A204.1 (cell line): ENCODE data around the gene WT1.

Source experiments
- FAIRE-seq: peaks from 2 replicates; lab custom pipeline; 2012; peaks lifted over from hg19 to GRCh38; lab: Jason Lieb, UNC

WT1 gene

GRCh38 chr11:32438346-32438865 is 3.1 kb upstream of the WT1 start:
- no peak for FAIRE-seq

- FAIRE-seq: no peak
Observed at GRCh38 chr11:32437495-32438345, 2.4 kb upstream of the WT1 start.

DNA sequence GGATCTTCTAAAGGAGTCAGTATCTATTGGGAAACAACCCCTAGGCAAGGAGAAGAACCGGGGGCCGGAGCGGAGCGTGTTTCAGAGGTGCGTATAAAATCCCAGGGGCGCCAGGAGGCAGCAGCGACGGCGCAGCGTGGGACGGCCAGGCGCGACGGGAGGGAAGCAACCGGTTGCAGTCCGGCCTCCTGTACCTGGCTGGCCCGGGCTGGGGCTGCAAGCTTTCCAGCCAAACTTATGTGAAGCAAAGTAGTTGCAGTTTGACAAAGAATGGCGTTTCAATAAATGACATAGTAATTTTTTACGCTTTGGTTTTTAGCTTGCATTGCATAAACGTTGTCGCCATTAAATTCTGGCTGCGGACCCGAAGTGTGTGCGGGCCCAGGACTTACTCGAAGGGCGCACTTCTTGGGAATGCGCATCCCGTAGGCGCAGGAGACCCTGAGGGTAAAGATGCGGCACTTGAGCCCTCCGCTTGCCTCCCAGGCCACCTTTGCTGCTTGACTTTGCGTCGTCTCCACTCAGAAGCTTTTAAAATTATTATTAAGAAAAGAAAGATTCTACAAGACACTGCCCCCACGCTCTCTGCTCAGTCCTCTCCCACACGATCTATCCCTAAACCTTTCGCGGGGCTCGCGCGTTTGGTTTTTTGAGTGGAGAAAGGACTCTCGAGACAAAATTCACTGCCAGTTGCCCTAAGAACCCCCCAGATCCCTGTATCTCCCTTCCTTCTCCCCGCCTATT is 1.6 kb upstream of the WT1 start:
- no peak for FAIRE-seq

DNA sequence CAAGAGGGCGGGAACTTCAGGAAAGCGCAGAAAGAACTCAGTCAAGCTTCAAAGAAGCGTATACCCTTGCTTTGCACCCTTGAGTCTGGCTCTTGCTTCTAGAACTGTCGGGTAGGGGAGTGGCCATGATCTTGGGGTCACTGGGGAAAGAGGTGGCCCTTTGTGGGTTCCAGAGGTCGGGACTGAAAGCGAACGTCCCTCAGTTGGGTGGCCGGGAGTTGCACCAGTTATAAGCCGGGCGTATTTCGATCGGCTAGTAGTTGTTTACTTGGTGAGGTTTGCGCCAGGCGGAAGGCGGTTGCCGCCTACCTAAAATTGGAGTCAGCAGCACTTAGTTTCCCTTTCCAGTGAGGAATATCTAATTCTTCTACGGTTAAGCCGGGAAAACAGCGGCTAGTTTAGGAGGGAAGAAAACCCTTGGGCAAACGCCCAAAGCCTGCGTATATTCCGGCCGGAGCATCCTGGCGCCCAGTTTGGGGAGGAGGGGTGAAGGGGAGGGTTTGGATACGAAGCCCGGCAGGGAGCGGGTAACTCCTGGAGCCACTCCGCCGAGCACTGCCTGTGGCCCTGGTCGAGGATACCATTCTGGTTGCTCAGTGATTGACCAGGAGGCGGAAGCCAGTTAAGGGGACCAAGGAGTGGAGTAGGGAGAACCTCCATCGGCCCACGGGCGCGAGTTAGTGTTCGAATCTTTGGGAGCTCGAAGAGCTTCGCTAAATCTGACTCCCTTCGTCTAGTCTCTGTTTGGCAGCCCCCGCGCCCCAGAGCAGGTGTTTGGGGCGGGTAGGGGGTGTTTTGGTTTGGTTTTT is 807 bp upstream of the WT1 start:
- FAIRE-seq: no peak

GRCh38 chr11:32435152-32435480 is 223 bp downstream of the WT1 start:
- FAIRE-seq: no peak

DNA sequence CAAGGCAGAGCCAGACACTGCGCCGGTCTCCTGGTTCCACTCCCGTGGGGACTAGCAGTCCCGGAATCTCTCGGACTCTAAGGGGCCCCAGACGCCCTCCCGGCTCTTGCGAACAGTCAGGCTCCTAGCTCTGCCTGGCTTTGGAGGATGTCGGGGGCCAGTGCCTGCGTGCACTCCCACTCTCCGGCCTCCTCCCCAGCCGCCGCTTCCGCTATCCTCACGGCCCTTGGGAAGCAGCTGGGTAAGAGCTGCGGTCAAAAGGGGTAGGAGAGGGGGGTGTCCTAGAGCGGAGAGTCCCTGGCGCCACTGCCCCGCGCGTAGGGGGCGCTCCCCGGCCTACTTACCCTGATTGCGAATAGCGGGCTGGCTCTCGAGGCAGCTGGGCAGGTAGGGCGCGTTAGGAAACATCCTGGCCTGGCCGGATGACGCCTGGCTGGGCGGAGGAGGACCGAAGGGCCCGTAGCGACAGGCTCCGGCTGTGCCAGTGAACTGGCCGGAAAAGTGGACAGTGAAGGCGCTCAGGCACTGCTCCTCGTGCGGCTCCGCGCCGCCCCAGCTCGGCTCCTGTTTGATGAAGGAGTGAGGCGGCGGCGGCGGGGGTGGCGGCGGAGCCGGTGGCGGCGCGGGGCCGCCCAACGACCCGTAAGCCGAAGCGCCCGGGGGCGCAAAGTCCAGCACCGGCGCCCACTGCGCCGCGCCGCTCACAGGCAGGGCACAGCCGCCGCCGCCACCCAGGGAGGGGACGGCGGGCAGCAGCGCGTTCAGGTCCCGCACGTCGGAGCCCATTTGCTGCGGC is 785 bp downstream of the WT1 start:
- FAIRE-seq: no peak

GRCh38 chr11:32433914-32434355 is 1.4 kb downstream of the WT1 start:
- no peak for FAIRE-seq

DNA sequence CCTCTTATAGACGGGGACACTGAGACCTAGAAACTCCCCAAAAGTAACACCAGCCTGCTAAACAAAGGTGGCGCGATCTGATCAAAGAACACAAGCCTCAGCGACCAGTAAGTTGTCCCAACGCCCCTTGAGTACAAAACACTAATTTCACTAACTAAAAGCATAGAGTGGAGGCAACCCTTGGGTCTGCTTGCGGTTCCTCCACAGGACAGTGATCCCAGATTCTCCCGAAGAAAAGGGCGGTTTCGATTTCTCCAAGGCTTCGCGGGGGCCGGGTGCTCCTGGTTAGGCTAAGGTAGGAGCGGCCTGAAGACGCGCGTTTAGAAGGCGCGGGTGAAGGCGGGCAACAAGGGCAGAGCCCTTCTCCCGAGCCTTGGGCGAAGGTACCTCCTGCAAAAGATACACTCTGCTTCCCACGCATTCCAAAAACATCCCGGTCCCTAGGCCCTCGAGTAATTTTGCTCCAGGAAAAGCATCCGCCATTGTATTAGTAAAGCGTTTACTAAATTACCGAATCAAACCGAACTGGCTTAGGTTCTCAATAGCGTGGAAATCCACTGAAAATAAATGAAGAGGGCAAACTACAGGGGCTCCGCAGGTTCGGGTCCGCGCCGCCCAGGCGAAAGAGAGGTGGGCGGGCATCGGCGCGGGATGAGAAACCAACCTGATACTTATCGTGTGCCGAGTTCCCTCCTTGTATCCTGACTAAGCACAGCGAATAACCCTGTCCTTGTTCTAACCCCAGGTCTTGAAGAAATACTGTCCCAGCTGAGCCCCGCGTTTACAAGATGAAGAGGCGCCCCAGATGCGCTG is 2.0 kb downstream of the WT1 start:
- FAIRE-seq: no peak

DNA sequence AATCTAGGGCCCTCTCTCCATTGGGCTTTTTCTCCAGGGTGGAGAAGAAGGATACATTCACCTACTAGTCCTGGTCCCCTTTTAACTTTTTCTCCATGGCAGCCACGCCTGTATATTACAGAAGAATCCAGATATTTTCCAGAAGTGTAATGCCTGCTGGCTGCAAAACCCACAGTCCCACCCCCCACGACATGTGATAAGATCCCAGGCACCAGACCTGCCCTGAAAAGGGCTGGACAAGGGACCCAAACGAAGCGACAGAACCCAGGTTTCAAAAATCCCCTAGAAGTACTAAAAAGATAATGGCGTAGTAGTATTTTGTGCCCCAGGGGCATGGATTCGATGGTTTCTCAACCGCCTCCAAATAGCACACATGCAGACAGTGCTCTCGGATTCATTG is 2.8 kb downstream of the WT1 start:
- FAIRE-seq: no peak

- FAIRE-seq: no peak
Observed at GRCh38 chr11:32430568-32431381, 4.6 kb downstream of the WT1 start.

GRCh38 chr11:32429477-32429876 is 5.9 kb downstream of the WT1 start:
- FAIRE-seq: no peak

- FAIRE-seq: no peak
Observed at GRCh38 chr11:32428665-32429303, 6.6 kb downstream of the WT1 start.

DNA sequence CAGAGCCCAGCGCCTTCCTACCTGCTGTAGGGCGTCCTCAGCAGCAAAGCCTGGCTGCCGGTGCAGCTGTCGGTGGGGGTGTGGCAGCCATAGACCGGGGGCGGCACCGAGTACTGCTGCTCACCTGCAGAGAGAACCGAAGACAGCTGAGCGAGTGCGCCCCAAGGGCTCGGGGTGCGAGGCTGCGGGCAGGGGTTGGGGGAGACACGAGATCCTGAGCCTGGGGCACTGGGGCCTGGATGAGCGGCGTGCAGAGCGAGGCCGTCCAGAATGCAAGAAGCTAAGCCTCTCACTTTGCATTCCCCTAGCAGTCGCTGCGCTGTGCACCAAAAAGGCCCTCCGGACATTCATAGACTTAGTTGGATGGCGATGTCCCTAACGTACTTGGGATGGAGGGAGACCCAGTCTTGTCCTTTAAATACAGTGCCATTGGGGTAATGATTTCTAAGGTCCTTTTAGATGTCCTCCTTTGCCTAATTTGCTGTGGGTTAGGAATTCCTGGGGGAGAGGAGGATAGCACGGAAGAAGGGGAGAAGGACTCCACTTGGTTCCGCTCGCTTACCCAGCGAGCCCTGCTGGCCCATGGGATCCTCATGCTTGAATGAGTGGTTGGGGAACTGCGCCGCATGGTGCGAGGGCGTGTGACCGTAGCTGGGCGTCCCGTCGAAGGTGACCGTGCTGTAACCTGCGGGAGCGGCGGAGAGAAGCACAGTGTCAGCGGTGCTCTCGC is 7.2 kb downstream of the WT1 start:
- no peak for FAIRE-seq

DNA sequence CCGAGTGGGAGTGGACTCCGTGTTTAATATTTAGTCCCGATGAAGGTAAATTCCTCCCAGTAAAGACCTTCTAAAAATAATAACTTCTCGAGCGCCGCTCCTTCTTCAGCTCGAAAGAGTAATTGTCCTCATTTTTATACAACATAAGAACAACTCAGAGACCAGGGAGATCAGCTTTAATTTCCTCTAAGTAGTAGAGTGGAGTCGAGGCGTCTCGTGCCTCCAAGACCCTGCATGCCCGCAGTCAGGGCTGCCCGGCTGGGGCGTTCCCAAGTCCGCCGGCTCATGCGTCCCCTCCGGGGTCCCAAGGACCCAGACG is 7.8 kb downstream of the WT1 start:
- no peak for FAIRE-seq

DNA sequence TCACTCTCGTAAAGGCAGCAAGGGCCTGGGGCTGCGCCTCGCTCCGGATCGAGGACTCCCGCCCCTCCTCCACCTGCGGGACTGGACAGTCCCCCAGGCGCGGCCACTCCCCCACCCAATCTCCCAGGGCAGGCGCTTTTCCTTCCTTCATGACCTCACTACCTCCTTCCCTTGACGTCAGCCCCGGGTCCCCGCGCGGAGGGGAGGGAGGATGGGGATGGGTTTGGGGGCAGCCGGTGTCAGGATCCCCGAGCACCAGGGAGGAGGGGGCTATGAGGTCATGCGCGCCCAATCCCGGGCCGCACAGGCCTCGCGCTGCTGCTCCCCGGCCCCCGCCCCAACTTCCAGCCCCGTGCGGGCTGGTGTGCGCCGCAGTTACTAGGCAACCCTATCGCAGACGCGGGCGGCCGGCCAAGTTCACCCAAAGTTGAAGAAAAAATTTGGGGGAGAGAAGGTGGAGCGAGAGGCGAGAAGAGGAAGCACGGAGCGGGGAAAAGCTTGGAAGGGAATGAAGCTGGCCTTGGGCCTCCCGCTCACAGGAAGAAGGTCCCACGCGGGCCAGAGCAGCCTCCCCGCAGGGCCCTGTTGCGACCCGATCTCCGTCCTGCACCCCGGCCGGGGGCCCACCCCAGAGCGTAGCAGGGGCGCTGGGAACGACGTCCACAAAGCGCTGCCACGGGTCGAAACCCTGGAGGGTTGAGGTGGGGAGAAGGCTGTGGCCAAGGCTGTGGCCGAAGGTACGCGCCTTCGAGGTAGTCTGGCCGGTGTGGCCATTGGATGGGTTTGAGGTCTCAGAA is 8.3 kb downstream of the WT1 start:
- FAIRE-seq: no peak

DNA sequence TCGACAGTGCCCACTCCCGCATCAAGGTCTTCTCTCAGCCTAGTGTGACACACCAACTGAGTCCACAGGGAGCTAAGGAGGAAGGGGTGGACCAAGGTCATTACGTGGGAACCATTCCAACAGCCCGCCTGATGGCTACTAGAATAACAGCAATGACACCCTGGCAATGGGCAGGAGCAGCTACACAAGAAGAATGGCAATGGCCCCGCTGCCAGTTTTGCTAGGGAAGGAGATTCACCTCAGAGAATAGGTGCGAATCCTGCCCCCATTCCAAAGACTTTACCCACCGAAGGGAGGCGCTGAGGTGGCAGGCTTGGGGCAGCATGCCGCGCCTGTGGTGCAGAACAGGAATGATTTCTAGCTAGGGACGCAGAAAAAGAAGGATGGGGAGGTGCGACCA is 9.1 kb downstream of the WT1 start:
- no peak for FAIRE-seq

- no peak for FAIRE-seq
Observed at GRCh38 chr11:32425761-32426160, 9.6 kb downstream of the WT1 start.

GRCh38 chr11:32422545-32422944 is 12.8 kb downstream of the WT1 start:
- FAIRE-seq: no peak
